CD4-positive, alpha-beta T cell treated with Interleukin-6 for 4 hours (primary cell): ENCODE data around the gene RSPH9.

Experiments
- DNase-seq: peaks from one replicate; pipeline ENCODE4 v3.0.0-alpha.2; 2020; ENCODE audit warnings: mixed read lengths

The RSPH9 gene

GRCh38 chr6:43644940-43645612 lies at the start of gene RSPH9:
Gene RSPH9 (plus strand): TSS chr6:43645036. CDS start chr6:43645099, 63 bp downstream.
- peak; percentile 80 for DNase-seq

GRCh38 chr6:43600595-43600994 lies 44.2 kb upstream of the RSPH9 start:
- DNase-seq: no peak

GRCh38 chr6:43604174-43604573 lies 40.7 kb upstream of the RSPH9 start:
- no peak for DNase-seq

GRCh38 chr6:43606019-43606418 lies 38.8 kb upstream of the RSPH9 start:
- DNase-seq: no peak

GRCh38 chr6:43608310-43608763 lies 36.5 kb upstream of the RSPH9 start:
- DNase-seq: peak; percentile 70

- no peak for DNase-seq
Measured at GRCh38 chr6:43608807-43609206, 36.0 kb upstream of the RSPH9 start.

- no peak for DNase-seq
Measured at GRCh38 chr6:43609402-43609801, 35.4 kb upstream of the RSPH9 start.

- no peak for DNase-seq
Measured at GRCh38 chr6:43610431-43610830, 34.4 kb upstream of the RSPH9 start.

- no peak for DNase-seq
Measured at GRCh38 chr6:43613721-43614395, 31.0 kb upstream of the RSPH9 start.

GRCh38 chr6:43614396-43614730 lies 30.5 kb upstream of the RSPH9 start:
- DNase-seq: no peak

GRCh38 chr6:43616725-43617472 lies 27.9 kb upstream of the RSPH9 start:
- no peak for DNase-seq

GRCh38 chr6:43621078-43621835 lies 23.6 kb upstream of the RSPH9 start:
- DNase-seq: no peak

- no peak for DNase-seq
Measured at GRCh38 chr6:43621836-43622180, 23.0 kb upstream of the RSPH9 start.

GRCh38 chr6:43622541-43622940 lies 22.3 kb upstream of the RSPH9 start:
- no peak for DNase-seq

- DNase-seq: no peak
Measured at GRCh38 chr6:43623880-43624785, 20.7 kb upstream of the RSPH9 start.

- no peak for DNase-seq
Measured at GRCh38 chr6:43624786-43625288, 20.0 kb upstream of the RSPH9 start.

- DNase-seq: no peak
Measured at GRCh38 chr6:43625393-43625992, 19.3 kb upstream of the RSPH9 start.

GRCh38 chr6:43627008-43627825 lies 17.6 kb upstream of the RSPH9 start:
- no peak for DNase-seq

GRCh38 chr6:43628393-43629103 lies 16.3 kb upstream of the RSPH9 start:
- peak; percentile 63 for DNase-seq

- DNase-seq: peak; percentile 96
Measured at GRCh38 chr6:43629104-43629504, 15.7 kb upstream of the RSPH9 start, which contains the start of gene GTPBP2. Gene GTPBP2 (minus strand): TSS chr6:43629264. CDS start chr6:43629162, 102 bp downstream.
